CD14-positive monocyte (primary cell): ENCODE results near the gene ALDH1L2. TPM values are rescaled to one million over a fixed set of nuclear protein-coding genes. Genes with fewer than 3 reads are reported as not detected.
A peak's percentile ranks its signal among the peaks of the same experiment; 100 is the strongest.
"Not testable (repeated sequence)": the region's sequence is repeated elsewhere in the genome, so short reads cannot be mapped to it uniquely, and the experiment has no call there.

ENCODE experiments used
- DNase-seq, 3 donors: peaks; one replicate each; pipeline ENCODE4 v3.0.0-alpha.2; 2011 to 2022
- H2AFZ ChIP-seq: 2 replicates; pipeline ENCODE4 v1.6.0; 2012; ENCODE audit warnings: mild to moderate bottlenecking, low read depth, low read length, inconsistent platforms; ENCODE audit not compliant: insufficient read depth, poor library complexity, severe bottlenecking
- H3K27ac ChIP-seq, 2 donors: 1 replicate in 1 of 2; 2 replicates in 1 of 2; pipeline ENCODE4 v1.5.1; 2012 to 2013; ENCODE audit warnings: low read length in 2 of 2, control low read depth in 1 of 2, inconsistent platforms in 1 of 2, low read depth in 1 of 2, mild to moderate bottlenecking in 1 of 2
- H3K27me3 ChIP-seq, 2 donors: one replicate each; pipeline versions ENCODE4 v1.6.0 to v1.6.1; 2011 to 2013; ENCODE audit warnings: low read length in 2 of 2; ENCODE audit not compliant: control insufficient read depth in 2 of 2, insufficient read depth in 2 of 2
- H3K36me3 ChIP-seq, 2 donors: replicated peaks in 1 of 2; 1 replicate in 1 of 2; 2 replicates in 1 of 2; pipeline versions ENCODE4 v1.5.1 to v1.6.1; 2012 to 2013; ENCODE audit warnings: low read length in 2 of 2, control low read depth in 1 of 2, inconsistent platforms in 1 of 2, mild to moderate bottlenecking in 1 of 2; ENCODE audit not compliant: insufficient read depth in 2 of 2, control insufficient read depth in 1 of 2
- H3K4me1 ChIP-seq, 2 donors: 1 replicate in 1 of 2; 2 replicates in 1 of 2; pipeline versions ENCODE4 v1.5.1 to v1.6.1; 2012 to 2013; ENCODE audit warnings: low read length in 2 of 2, control low read depth in 1 of 2, inconsistent platforms in 1 of 2, mild to moderate bottlenecking in 1 of 2, moderate library complexity in 1 of 2; ENCODE audit not compliant: insufficient read depth in 2 of 2, control insufficient read depth in 1 of 2
- H3K4me2 ChIP-seq: replicated peaks from 2 replicates; pipeline ENCODE3; 2012; ENCODE audit warnings: low read length, moderate library complexity, mild to moderate bottlenecking; ENCODE audit not compliant: poor library complexity, severe bottlenecking; ENCODE audit errors: extremely low read depth
- H3K4me3 ChIP-seq, 3 experiments: fragments of 200-600 bp in 1 of 3; sonication (generic) in 1 of 3; replicated peaks in 1 of 3; 1 replicate in 2 of 3; 2 replicates in 1 of 3; pipeline ENCODE4 v1.5.1; 2011 to 2013; ENCODE audit warnings: low read length in 3 of 3, mild to moderate bottlenecking in 3 of 3, control low read depth in 2 of 3, low read depth in 2 of 3, inconsistent platforms in 1 of 3, moderate library complexity in 1 of 3
- H3K79me2 ChIP-seq: 2 replicates; pipeline ENCODE4 v1.6.0; 2012; ENCODE audit warnings: mild to moderate bottlenecking, control low read depth, inconsistent platforms, low read length, moderate library complexity; ENCODE audit not compliant: insufficient read depth
- H3K9ac ChIP-seq: 2 replicates; pipeline ENCODE4 v1.6.0; 2017; ENCODE audit warnings: low read length, mild to moderate bottlenecking; ENCODE audit not compliant: insufficient read depth, poor library complexity, severe bottlenecking
- H3K9me3 ChIP-seq, 2 donors: replicated peaks in 1 of 2; 1 replicate in 1 of 2; 2 replicates in 1 of 2; pipeline versions ENCODE4 v1.5.1 to v1.6.1; 2012 to 2013; ENCODE audit warnings: low read length in 2 of 2, control low read depth in 1 of 2; ENCODE audit not compliant: control insufficient read depth in 1 of 2, insufficient read depth in 1 of 2
- H4K20me1 ChIP-seq: 2 replicates; pipeline ENCODE4 v1.6.0; 2012; ENCODE audit warnings: mild to moderate bottlenecking, low read length, control low read depth, moderate library complexity; ENCODE audit not compliant: insufficient read depth
- H3K27ac Mint-ChIP-seq, 7 donors: one replicate each; pipeline ENCODE4 v1.8.0; 2020; ENCODE audit warnings: mild to moderate bottlenecking in 7 of 7, mixed read lengths in 7 of 7, moderate library complexity in 6 of 7, inconsistent platforms in 2 of 7
- H3K27me3 Mint-ChIP-seq, 3 donors: one replicate each; pipeline ENCODE4 v1.8.0; 2021 to 2022; ENCODE audit warnings: low read depth in 3 of 3, mild to moderate bottlenecking in 3 of 3, mixed read lengths in 3 of 3, moderate library complexity in 3 of 3, inconsistent platforms in 1 of 3
- H3K36me3 Mint-ChIP-seq, 2 donors: one replicate each; pipeline ENCODE4 v1.8.0; 2020; ENCODE audit warnings: mixed read lengths in 2 of 2, inconsistent platforms in 1 of 2, mild to moderate bottlenecking in 1 of 2
- H3K4me1 Mint-ChIP-seq: one replicate; pipeline ENCODE4 v1.8.0; 2020; ENCODE audit warnings: mild to moderate bottlenecking, mixed read lengths
- H3K4me3 Mint-ChIP-seq, 2 donors: one replicate each; pipeline ENCODE4 v1.8.0; 2020; ENCODE audit warnings: mild to moderate bottlenecking in 2 of 2, mixed read lengths in 2 of 2, moderate library complexity in 1 of 2
- H3K9me3 Mint-ChIP-seq, 7 donors: one replicate each; pipeline ENCODE4 v1.8.0; 2020 to 2022; ENCODE audit warnings: mixed read lengths in 7 of 7, mild to moderate bottlenecking in 6 of 7, moderate library complexity in 6 of 7, inconsistent platforms in 2 of 7
- WGBS: methylation state at CpG from one replicate; pipeline ENCODE4 v1.1.5; 2013; ENCODE audit warnings: missing lambda C conversion rate; ENCODE audit not compliant: insufficient coverage; 5-methylcytosine and 5-hydroxymethylcytosine counted together
- intact Hi-C, 2 donors: fragments of 100-400 bp; cut with micrococcal nuclease; formaldehyde crosslinking; loops; one replicate each; pipeline versions ENCODE4 v1.15.0 to v1.15.1; 2023
- polyA plus RNA-seq, 3 donors: library from polyadenylated mRNA; depleted of rRNA in 1 of 3; unstranded in 2 of 3; stranded (reverse) in 1 of 3; fragments of 300-500 nt in 2 of 3; fragments of >200 nt in 1 of 3; fragmentation: Illumina TruSeq in 2 of 3; gene quantifications; 1 replicate in 2 of 3; 2 replicates in 1 of 3; pipeline ENCODE4 v1.2.3, GENCODE V29; 2012 to 2021
- TF ChIP-seq, protein P1 (sequence below): fragments of 200-600 bp; IDR thresholded peaks from one replicate; pipeline ENCODE4 v1.8.0; 2022; ENCODE audit warnings: antibody characterized with exemption, mild to moderate bottlenecking

ALDH1L2 gene
- polyA plus RNA-seq, 3 donors: 0.03 to 0.20 TPM; not detected in 1

DNA sequence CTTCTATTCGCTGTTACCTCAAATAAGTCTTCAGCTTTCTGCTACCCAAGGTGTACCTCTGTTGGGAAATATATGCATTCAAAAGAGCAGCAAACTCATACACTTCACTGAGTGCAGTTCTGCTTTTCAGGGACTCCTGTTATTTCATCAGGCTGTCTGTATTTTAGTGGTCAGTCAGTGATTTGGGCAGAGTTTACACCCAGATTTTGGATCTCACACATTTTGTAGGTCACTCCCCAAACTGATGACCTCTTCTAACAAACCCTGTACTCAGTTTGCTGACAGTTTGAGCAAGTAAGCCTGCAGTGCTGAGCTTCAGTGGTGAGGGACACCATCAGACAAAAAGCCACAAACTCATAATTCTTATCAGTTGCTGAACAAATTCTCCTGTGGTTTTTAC lies 15.1 kb upstream of the ALDH1L2 start:
- no CpG with 5 or more reads among the region's 1 CpG for WGBS
- no peak overlapping the region for H3K27ac Mint-ChIP-seq
- Histone ChIP-seq H3K9ac (no peak overlapping the region), H3K4me2 (no peak overlapping the region), H2AFZ (no peak overlapping the region), H3K36me3 (no peaks in the 10 kb centered on the region), H4K20me1 (no peaks in the 10 kb centered on the region), H3K4me3 (no peak overlapping the region), H3K27ac (no peak overlapping the region), H3K27me3 (no peaks in the 10 kb centered on the region), H3K9me3 (peaks cover 18 to 26% of the 10 kb centered on the region in 2 donors), H3K4me1 (peaks cover 5% of the 10 kb centered on the region in 2 donors), H3K79me2 (no peaks in the 10 kb centered on the region)
- H3K27me3 Mint-ChIP-seq: peaks cover 2 to 12% (median 8%) of the 10 kb centered on the region in 3 donors
- H3K36me3 Mint-ChIP-seq: no peaks in the 10 kb centered on the region
- peak; percentile 17 to 34 (median 21) for DNase-seq
- peaks cover 20 to 28% (median 24%) of the 10 kb centered on the region in 7 donors for H3K9me3 Mint-ChIP-seq
- intact Hi-C loops: no loop called here
- TF ChIP-seq, protein P1, sequence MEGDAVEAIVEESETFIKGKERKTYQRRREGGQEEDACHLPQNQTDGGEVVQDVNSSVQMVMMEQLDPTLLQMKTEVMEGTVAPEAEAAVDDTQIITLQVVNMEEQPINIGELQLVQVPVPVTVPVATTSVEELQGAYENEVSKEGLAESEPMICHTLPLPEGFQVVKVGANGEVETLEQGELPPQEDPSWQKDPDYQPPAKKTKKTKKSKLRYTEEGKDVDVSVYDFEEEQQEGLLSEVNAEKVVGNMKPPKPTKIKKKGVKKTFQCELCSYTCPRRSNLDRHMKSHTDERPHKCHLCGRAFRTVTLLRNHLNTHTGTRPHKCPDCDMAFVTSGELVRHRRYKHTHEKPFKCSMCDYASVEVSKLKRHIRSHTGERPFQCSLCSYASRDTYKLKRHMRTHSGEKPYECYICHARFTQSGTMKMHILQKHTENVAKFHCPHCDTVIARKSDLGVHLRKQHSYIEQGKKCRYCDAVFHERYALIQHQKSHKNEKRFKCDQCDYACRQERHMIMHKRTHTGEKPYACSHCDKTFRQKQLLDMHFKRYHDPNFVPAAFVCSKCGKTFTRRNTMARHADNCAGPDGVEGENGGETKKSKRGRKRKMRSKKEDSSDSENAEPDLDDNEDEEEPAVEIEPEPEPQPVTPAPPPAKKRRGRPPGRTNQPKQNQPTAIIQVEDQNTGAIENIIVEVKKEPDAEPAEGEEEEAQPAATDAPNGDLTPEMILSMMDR: no peak
- peaks cover 13% of the 10 kb centered on the region for H3K4me1 Mint-ChIP-seq
- H3K4me3 Mint-ChIP-seq: no peak overlapping the region

GRCh38 chr12:105095338-105095737 lies 11.1 kb upstream of the ALDH1L2 start:
- H3K79me2 ChIP-seq, H3K27ac ChIP-seq, DNase-seq, H4K20me1 ChIP-seq, H3K4me1 ChIP-seq, H3K4me3 ChIP-seq, H3K9ac ChIP-seq, H3K4me1 Mint-ChIP-seq, H2AFZ ChIP-seq, intact Hi-C loops, H3K27ac Mint-ChIP-seq, H3K4me3 Mint-ChIP-seq, H3K4me2 ChIP-seq, H3K36me3 ChIP-seq, H3K36me3 Mint-ChIP-seq: not testable (repeated sequence)
- H3K27me3 ChIP-seq: peaks cover 3 to 15% of the 10 kb centered on the region in 2 donors
- Mint-ChIP-seq H3K27me3 (peaks cover 9 to 16% (median 13%) of the 10 kb centered on the region in 3 donors), H3K9me3 (peaks cover 18 to 34% (median 29%) of the 10 kb centered on the region in 7 donors)
- peaks cover 18 to 25% of the 10 kb centered on the region in 2 donors for H3K9me3 ChIP-seq
- WGBS: 100% methylated on average over 5 of the region's 5 CpGs
